Psoas muscle (tissue), 8 donors: Measurements from ENCODE around the gene RBM18. TPM values are rescaled to one million over a fixed set of nuclear protein-coding genes. Genes with fewer than 3 reads are reported as not detected.

Experiments used
- ATAC-seq, 4 donors: fragments of 200-7000 bp; cut with Tn5 transposase; one replicate each; pipeline ENCODE4 v1.9.1; 2020; ENCODE audit warnings: moderate library complexity in 3 of 4, mild to moderate bottlenecking in 2 of 4
- DNase-seq, 2 donors: peaks; one replicate each; pipeline ENCODE4 v3.0.0-alpha.2; 2020
- H3K27ac ChIP-seq: fragments of 200-600 bp; one replicate; pipeline ENCODE4 v1.8.0; 2022
- H3K27me3 ChIP-seq, 3 donors: fragments of 200-600 bp in 1 of 3; one replicate each; pipeline versions ENCODE4 v1.6.1 to v1.8.0; 2013 to 2022; ENCODE audit warnings: low read length in 2 of 3, mild to moderate bottlenecking in 2 of 3, moderate library complexity in 1 of 3; ENCODE audit not compliant: insufficient read depth in 3 of 3
- H3K36me3 ChIP-seq, 2 donors: fragments of 200-600 bp in 1 of 2; one replicate each; pipeline versions ENCODE4 v1.6.1 to v1.8.0; 2013 to 2022; ENCODE audit warnings: low read depth in 1 of 2, mild to moderate bottlenecking in 1 of 2, moderate library complexity in 1 of 2; ENCODE audit not compliant: insufficient read depth in 1 of 2
- H3K4me1 ChIP-seq: fragments of 200-600 bp; one replicate; pipeline ENCODE4 v1.8.0; 2022
- H3K4me3 ChIP-seq: fragments of 200-600 bp; one replicate; pipeline ENCODE4 v1.8.0; 2022; ENCODE audit warnings: mild to moderate bottlenecking
- H3K9me3 ChIP-seq: fragments of 200-600 bp; one replicate; pipeline ENCODE4 v1.8.0; 2022
- CTCF ChIP-seq: fragments of 200-600 bp; IDR thresholded peaks from one replicate; pipeline ENCODE4 v1.8.0; 2022; ENCODE audit warnings: antibody characterized with exemption
- WGBS, 3 donors: extraction: QIAGEN DNeasy Blood & Tissue Kit; methylation state at CpG; one replicate each; pipeline versions ENCODE4 v1.1.6 to v1.1.7; 2013; 5-methylcytosine and 5-hydroxymethylcytosine counted together
- intact Hi-C, 2 donors: fragments of 100-400 bp; cut with DNase I; formaldehyde crosslinking; loops; one replicate each; pipeline versions ENCODE4 v1.11.0 to v1.14.2; 2022
- polyA plus RNA-seq, 3 donors: library from polyadenylated mRNA; stranded (reverse); fragments of 200-250 nt; gene quantifications; one replicate each; pipeline ENCODE4 v1.2.3, GENCODE V29; 2013
- total RNA-seq, 4 donors: library from RNA; stranded (reverse); fragmentation: NEBNext Ultra II Directional in 2 of 4; extraction: Animal tissue kit (Norgen Biotek cat#: 25700) in 2 of 4; gene quantifications; one replicate each; pipeline versions ENCODE4 v1.2.1 to v1.2.4, GENCODE V29; 2021 to 2023
- donor health status: healthy with polysubstance abuse.
- donor health status: DM: no; HTN: no; CAD: no; lungs with moderate emphysema.
- donor health status: Bipolar disorder and iron deficiency.
- donor health status: healthy.
- donor health status: DM: yes; HTN: yes; CAD: no.
- donor health status: DM: no; HTN: no; CAD: no.
- donor health status: DM: no; HTN: no; CAD: no.
- donor health status: DM: yes; HTN: yes; CAD: no.

Gene RBM18
- total and polyA plus RNA-seq, 7 donors, result 16.8 to 41.7 (median 33.7) TPM

GRCh38 chr9:122234022-122234748 lies 30.5 kb downstream of the RBM18 start:
- intact Hi-C loops, result no loop called here

GRCh38 chr9:122232796-122233306 lies 31.8 kb downstream of the RBM18 start:
- intact Hi-C loops, result no loop called here
- no peaks in the 10 kb centered on the region for H3K4me1 ChIP-seq
- DNase-seq (no peak), ATAC-seq (no peak)
- no peak overlapping the region for H3K4me3 ChIP-seq
- H3K27me3 ChIP-seq, result peaks cover 0 to 33% (median 14%) of the 10 kb centered on the region in 3 donors
- H3K27ac ChIP-seq, result no peak overlapping the region
- H3K9me3 ChIP-seq, result no peaks in the 10 kb centered on the region
- peaks cover 0 to under 1% of the 10 kb centered on the region in 2 donors for H3K36me3 ChIP-seq
- 73 to 78% (median 76%) methylated on average over 6 of the region's 6 CpGs for WGBS, 3 donors
- no peak for TF ChIP-seq CTCF

More at GRCh38 chr9:122234022-122234748, 30.5 kb downstream of the RBM18 start:
- peaks cover 0 to 12% of the 10 kb centered on the region in 2 donors for H3K36me3 ChIP-seq
- DNase-seq (no peak), ATAC-seq (no peak)
- H3K4me3 ChIP-seq, result no peak overlapping the region
- H3K9me3 ChIP-seq, result no peaks in the 10 kb centered on the region
- no peak for TF ChIP-seq CTCF
- peaks cover 0 to 22% (median 3%) of the 10 kb centered on the region in 3 donors for H3K27me3 ChIP-seq
- H3K27ac ChIP-seq, result no peak overlapping the region
- no peaks in the 10 kb centered on the region for H3K4me1 ChIP-seq
- 86 to 90% (median 87%) methylated on average over 7 of the region's 7 CpGs for WGBS, 3 donors

GRCh38 chr9:122229485-122229837 lies 35.2 kb downstream of the RBM18 start:
- Histone ChIP-seq H3K4me1 (no peaks in the 10 kb centered on the region), H3K27me3 (peaks cover 0 to 66% (median 36%) of the 10 kb centered on the region in 3 donors), H3K4me3 (no peak overlapping the region), H3K9me3 (no peaks in the 10 kb centered on the region), H3K27ac (no peak overlapping the region), H3K36me3 (no peaks in the 10 kb centered on the region)
- TF ChIP-seq CTCF, result no peak
- DNase-seq, result no peak
- intact Hi-C loops, result loop anchor here in 1 of 2 donors (5.0 kb wide), 1 partner anchor 123 kb away; no protein-coding TSS in a partner anchor
- 55 to 69% (median 62%) methylated on average over 4 of the region's 4 CpGs for WGBS, 3 donors
- no peak for ATAC-seq

GRCh38 chr9:122228568-122229484 lies 35.8 kb downstream of the RBM18 start, which contains the start of gene LHX6:
Gene LHX6 (minus strand): TSS chr9:122228957. CDS start chr9:122228740, 217 bp downstream.
- no peaks in the 10 kb centered on the region for H3K9me3 ChIP-seq
- no peak within 1 kb of the TSS for H3K27ac ChIP-seq
- ATAC-seq (peak in 3 of 4 donors; percentile 42 to 65 (median 60)), DNase-seq (no peak)
- H3K36me3 ChIP-seq, result no peaks in the 10 kb centered on the region
- no peaks in the 10 kb centered on the region for H3K4me1 ChIP-seq
- H3K4me3 ChIP-seq, result peak within 1 kb of the TSS; percentile 64
- H3K27me3 ChIP-seq, result peaks cover 0 to 71% (median 39%) of the 10 kb centered on the region in 3 donors
- 3 to 5% (median 4%) methylated on average over 37 to 70 of the region's 70 CpGs for WGBS, 3 donors
- intact Hi-C loops, result loop anchor here in 1 of 2 donors (5.0 kb wide), 1 partner anchor 123 kb away; no protein-coding TSS in a partner anchor
- no peak for TF ChIP-seq CTCF
